WTC11 (cell line): Measurements from ENCODE around the gene SLC5A12.

Experiments
- CTCF ChIP-seq: fragments of 200-600 bp; IDR thresholded peaks from 2 replicates; pipeline ENCODE4 v1.8.0; 2022; ENCODE audit warnings: antibody characterized with exemption
- FOXK1 ChIP-seq: sonication (generic); formaldehyde crosslinking; IDR thresholded peaks from 2 replicates; pipeline ENCODE4 v1.8.0; 2022; ENCODE audit warnings: mild to moderate bottlenecking, moderate library complexity, missing genetic modification reagents
- MAX ChIP-seq: sonication (generic); formaldehyde crosslinking; IDR thresholded peaks from 2 replicates; pipeline ENCODE4 v1.8.0; 2022; ENCODE audit warnings: mild to moderate bottlenecking, missing genetic modification reagents
- NR3C1 ChIP-seq: sonication (generic); formaldehyde crosslinking; conservative IDR thresholded peaks from 2 replicates; pipeline ENCODE4 v1.8.1; 2023; ENCODE audit warnings: low read depth, mild to moderate bottlenecking, missing genetic modification reagents
- ZNF396 ChIP-seq: fragments of 250-450 bp; sonication (Bioruptor Pico); IDR thresholded peaks from 2 replicates; pipeline ENCODE4 v1.8.0; 2021; ENCODE audit warnings: mild to moderate bottlenecking, moderate library complexity, borderline replicate concordance

- TF ChIP-seq CTCF (no peak), NR3C1 (CRISPR knock-in tag) (no peak), ZNF396 (CRISPR knock-in tag) (no peak), FOXK1 (CRISPR knock-in tag) (no peak), MAX (CRISPR knock-in tag) (no peak)
Observed at GRCh38 chr11:26676641-26677040, 45.2 kb downstream of the SLC5A12 start.
